Measurements from ENCODE around the gene TMEM269. TPM values are rescaled to one million over a fixed set of nuclear protein-coding genes. Genes with fewer than 3 reads are reported as not detected.

The TMEM269 gene
- polyA plus RNA-seq, 1 donor (not counting 4 experiments of a cell fraction or from before 2014, with no cell fraction given), result 0.12 TPM

- dilution Hi-C loops (cut with MboI; ENCODE audit: extremely low pct_ligation_motif_present, low sequenced_read_pairs), result no loop called here
- FAIRE-seq, result no peak
- TF ChIP-seq EZH2 (IDR thresholded peaks at IDR 0.05; ENCODE audit: low read length) (no peak), CTCF (optimal IDR thresholded peaks at IDR 0.05 in 1 of 3, IDR thresholded peaks at IDR 0.05 in 1 of 3, conservative IDR thresholded peaks at IDR 0.05 in 1 of 3; ENCODE audit: extremely low read depth in 1 of 3, insufficient read depth in 2 of 3, low read length in 3 of 3) (no peak)
- H3K9ac ChIP-seq (ENCODE audit: control insufficient read depth, extremely low read depth, insufficient read depth, low read length), result no peak overlapping the region
- no peak overlapping the region for H2AFZ ChIP-seq (ENCODE audit: control insufficient read depth, low read length)
- H3K9me1 ChIP-seq (ENCODE audit: control insufficient read depth, extremely low read depth, insufficient read depth, low read length), result no peaks in the 10 kb centered on the region
- no peak overlapping the region for H3K4me3 ChIP-seq (ENCODE audit: control insufficient read depth in 2 of 3, extremely low read depth in 1 of 3, insufficient read depth in 2 of 3, low read depth in 1 of 3, low read length in 3 of 3)
- no peaks in the 10 kb centered on the region for H3K79me2 ChIP-seq (ENCODE audit: control insufficient read depth, insufficient read depth, low read length)
- DNase-seq (ENCODE audit: low read depth, low spot score), result no peak
- H3K4me2 ChIP-seq (ENCODE audit: control insufficient read depth, extremely low read depth, insufficient read depth, low read depth, low read length), result no peak overlapping the region
- H3K27ac ChIP-seq (ENCODE audit: control insufficient read depth, insufficient read depth, low read length), result no peak overlapping the region
- H3K36me3 ChIP-seq (ENCODE audit: control insufficient read depth in 2 of 2, extremely low read depth in 1 of 2, insufficient read depth in 2 of 2, low read length in 2 of 2), result peaks cover 1 to 13% of the 10 kb centered on the region in 2 experiments
- no peaks in the 10 kb centered on the region for H3K9me3 ChIP-seq (ENCODE audit: control insufficient read depth, low read depth, low read length)
- H3K27me3 ChIP-seq (ENCODE audit: control insufficient read depth, extremely low read depth, insufficient read depth, low read length), result peaks cover 11% of the 10 kb centered on the region
- no peaks in the 10 kb centered on the region for H4K20me1 ChIP-seq (ENCODE audit: control insufficient read depth, extremely low read depth, insufficient read depth, low read length)
- peaks cover 4% of the 10 kb centered on the region for H3K4me1 ChIP-seq (ENCODE audit: control insufficient read depth, extremely low read depth, insufficient read depth, low read length)
Measured at GRCh38 chr1:42784547-42784945, 245 bp upstream of the TMEM269 start.

DNA sequence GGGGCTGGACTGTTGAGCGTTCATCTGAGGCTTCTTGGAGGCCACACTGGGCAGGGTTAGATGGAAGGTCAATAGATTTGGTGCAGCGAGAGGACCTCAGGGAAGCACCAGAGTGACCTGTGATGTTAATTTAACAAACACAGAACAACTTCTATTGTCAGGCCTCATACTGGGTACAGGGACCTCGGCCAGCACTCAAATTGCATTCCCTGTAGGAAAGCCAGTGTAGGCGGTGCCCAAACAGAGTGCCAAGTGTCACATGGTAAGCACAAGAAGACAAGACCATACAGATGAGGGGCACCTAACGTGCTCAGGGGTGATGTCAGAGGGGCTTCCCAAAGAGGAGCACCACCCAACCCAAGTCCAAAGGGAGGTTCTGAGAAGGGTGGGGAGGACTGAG is 1.3 kb downstream of the TMEM269 start:
- H3K27me3 ChIP-seq (ENCODE audit: control insufficient read depth, extremely low read depth, insufficient read depth, low read length), result peaks cover 11% of the 10 kb centered on the region
- FAIRE-seq (no peak), DNase-seq (ENCODE audit: low read depth, low spot score) (no peak)
- H3K4me1 ChIP-seq (ENCODE audit: control insufficient read depth, extremely low read depth, insufficient read depth, low read length), result peaks cover 4% of the 10 kb centered on the region
- no peaks in the 10 kb centered on the region for H4K20me1 ChIP-seq (ENCODE audit: control insufficient read depth, extremely low read depth, insufficient read depth, low read length)
- no peak overlapping the region for H3K4me3 ChIP-seq (ENCODE audit: control insufficient read depth in 2 of 3, extremely low read depth in 1 of 3, insufficient read depth in 2 of 3, low read depth in 1 of 3, low read length in 3 of 3)
- dilution Hi-C loops (cut with MboI; ENCODE audit: extremely low pct_ligation_motif_present, low sequenced_read_pairs), result no loop called here
- TF ChIP-seq CTCF (optimal IDR thresholded peaks at IDR 0.05 in 1 of 3, IDR thresholded peaks at IDR 0.05 in 1 of 3, conservative IDR thresholded peaks at IDR 0.05 in 1 of 3; ENCODE audit: extremely low read depth in 1 of 3, insufficient read depth in 2 of 3, low read length in 3 of 3) (no peak), EZH2 (IDR thresholded peaks at IDR 0.05; ENCODE audit: low read length) (no peak)
- H3K27ac ChIP-seq (ENCODE audit: control insufficient read depth, insufficient read depth, low read length), result no peak overlapping the region
- no peaks in the 10 kb centered on the region for H3K9me3 ChIP-seq (ENCODE audit: control insufficient read depth, low read depth, low read length)
- H2AFZ ChIP-seq (ENCODE audit: control insufficient read depth, low read length), result no peak overlapping the region
- H3K79me2 ChIP-seq (ENCODE audit: control insufficient read depth, insufficient read depth, low read length), result no peaks in the 10 kb centered on the region
- H3K9ac ChIP-seq (ENCODE audit: control insufficient read depth, extremely low read depth, insufficient read depth, low read length), result no peak overlapping the region
- H3K4me2 ChIP-seq (ENCODE audit: control insufficient read depth, extremely low read depth, insufficient read depth, low read depth, low read length), result no peak overlapping the region
- no peaks in the 10 kb centered on the region for H3K36me3 ChIP-seq (ENCODE audit: control insufficient read depth in 2 of 2, extremely low read depth in 1 of 2, insufficient read depth in 2 of 2, low read length in 2 of 2)
- H3K9me1 ChIP-seq (ENCODE audit: control insufficient read depth, extremely low read depth, insufficient read depth, low read length), result no peaks in the 10 kb centered on the region
